K562 (cell line): Measurements from ENCODE around the gene IL2RG. TPM values are rescaled to one million over a fixed set of nuclear protein-coding genes. Genes with fewer than 3 reads are reported as not detected.

Experiments
- DNMT1 ChIP-seq: fragments of 450-650 bp; IDR thresholded peaks from 2 replicates; pipeline ENCODE4 v1.6.1; 2016; ENCODE audit warnings: antibody characterized with exemption, mild to moderate bottlenecking
- E2F8 ChIP-seq: fragments of 450-650 bp; IDR thresholded peaks from 2 replicates; pipeline ENCODE4 v1.7.1; 2018; ENCODE audit warnings: mild to moderate bottlenecking, low read depth; ENCODE audit not compliant: partially characterized antibody
- HDAC3 ChIP-seq: fragments of 450-650 bp; IDR thresholded peaks from 2 replicates; pipeline ENCODE4 v1.6.1; 2018; ENCODE audit warnings: borderline replicate concordance, mild to moderate bottlenecking, moderate library complexity; ENCODE audit not compliant: partially characterized antibody
- ILF3 ChIP-seq: fragments of 450-650 bp; IDR thresholded peaks from 2 replicates; pipeline ENCODE4 v1.6.1; 2018; ENCODE audit warnings: antibody characterized with exemption, mild to moderate bottlenecking, moderate library complexity, borderline replicate concordance
- KLF6 ChIP-seq: fragments of 250-450 bp; sonication (Bioruptor Pico); IDR thresholded peaks from 2 replicates; pipeline ENCODE4 v1.4.0; 2020; ENCODE audit warnings: mild to moderate bottlenecking, moderate library complexity, borderline replicate concordance
- MBD1 ChIP-seq: fragments of 250-450 bp; sonication (Bioruptor Pico); IDR thresholded peaks from 2 replicates; pipeline ENCODE4 v1.8.0; 2022; ENCODE audit warnings: inconsistent platforms
- MYNN ChIP-seq, 2 experiments: sonication (generic); formaldehyde crosslinking in 1 of 2; IDR thresholded peaks; 2 replicates each; pipeline versions ENCODE4 v1.5.0 to v1.6.1; 2016 to 2020; ENCODE audit warnings: antibody characterized with exemption in 1 of 2, missing genetic modification reagents in 1 of 2
- ZNF217 ChIP-seq: sonication (generic); formaldehyde crosslinking; IDR thresholded peaks from 2 replicates; pipeline ENCODE4 v1.8.0; 2022; ENCODE audit warnings: mild to moderate bottlenecking, missing genetic modification reagents
- ZNF263 ChIP-seq: sonication (generic); formaldehyde crosslinking; IDR thresholded peaks from 2 replicates; pipeline ENCODE4 v1.8.0; 2022; ENCODE audit warnings: mild to moderate bottlenecking, missing genetic modification reagents, borderline replicate concordance
- ZNF354B ChIP-seq: fragments of 250-450 bp; sonication (Bioruptor Pico); IDR thresholded peaks from 2 replicates; pipeline ENCODE4 v1.4.0; 2020
- ZNF764 ChIP-seq: fragments of 250-450 bp; sonication (Bioruptor Pico); IDR thresholded peaks from 2 replicates; pipeline ENCODE4 v1.4.0; 2020; ENCODE audit warnings: low read depth, mild to moderate bottlenecking, moderate library complexity
- ZNF778 ChIP-seq: fragments of 450-650 bp; formaldehyde crosslinking; IDR thresholded peaks from 2 replicates; pipeline ENCODE4 v1.4.0; 2020; ENCODE audit warnings: mild to moderate bottlenecking, moderate library complexity
- ZNF830 ChIP-seq: fragments of 250-450 bp; sonication (Bioruptor Pico); IDR thresholded peaks from 2 replicates; pipeline ENCODE4 v1.5.0; 2021; ENCODE audit warnings: mild to moderate bottlenecking
- polyA plus RNA-seq, 8 experiments: library from polyadenylated mRNA; depleted of rRNA in 4 of 8; stranded (reverse) in 5 of 8; unstranded in 3 of 8; fragments of >200 nt; fragmentation: Nextera tagmentation in 2 of 8; fragmentation: Illumina TruSeq in 1 of 8; extraction: Ambion mirVana in 2 of 8; extraction: Trizol in 1 of 8; gene quantifications; 2 replicates each; pipeline versions ENCODE4 v1.2.1 to v1.2.3, GENCODE V29; 2011 to 2014; ENCODE audit warnings: inconsistent platforms in 1 of 8, missing spikeins in 1 of 8
- total RNA-seq, 7 experiments: library from RNA; depleted of rRNA in 6 of 7; stranded (reverse); fragments of >200 nt in 6 of 7; fragmentation: Illumina TruSeq in 2 of 7; extraction: Trizol in 2 of 7; gene quantifications; 2 replicates each; pipeline versions ENCODE4 v1.2.1 to v1.2.3, GENCODE V29; 2011 to 2021; ENCODE audit warnings: low replicate concordance in 1 of 7
- TF ChIP-seq, protein P1 (sequence below): fragments of 250-450 bp; sonication (Bioruptor Pico); IDR thresholded peaks from 2 replicates; pipeline ENCODE4 v1.5.0; 2022; ENCODE audit warnings: mild to moderate bottlenecking
- TF ChIP-seq, protein P2 (sequence below): sonication (generic); formaldehyde crosslinking; IDR thresholded peaks from 2 replicates; pipeline ENCODE4 v1.8.1; 2023; ENCODE audit warnings: mild to moderate bottlenecking, missing genetic modification reagents, moderate library complexity

IL2RG gene
- total and polyA plus RNA-seq, 9 of the 15 experiments (the other 6 are each of a cell fraction or from before 2014, with no cell fraction given), result 5.5 to 55.4 (median 19.7) TPM

DNA sequence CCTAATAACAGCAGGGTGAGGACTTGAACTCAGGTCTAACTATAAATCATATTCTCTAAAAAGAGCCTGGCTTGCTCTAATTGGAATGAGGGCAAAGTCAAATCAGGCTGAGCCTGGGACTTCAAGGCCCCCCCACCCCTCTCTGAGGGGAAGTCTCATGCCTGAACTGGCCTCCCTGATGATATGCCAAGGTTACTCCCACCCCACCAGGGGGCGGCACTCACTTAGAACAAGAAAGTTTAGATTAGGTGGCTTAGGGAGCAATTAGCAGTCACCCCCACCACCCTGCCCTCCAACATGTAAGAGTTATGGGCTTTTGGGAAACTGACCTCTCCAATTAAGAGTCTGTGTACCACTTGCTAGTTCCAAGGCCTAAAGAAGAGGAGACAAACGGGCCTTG, 13.1 kb downstream of the IL2RG start (continued):
- no peak for TF ChIP-seq ZNF778 (CRISPR knock-in tag)
- no peak for TF ChIP-seq ZNF217 (CRISPR knock-in tag)
- TF ChIP-seq, protein P1, sequence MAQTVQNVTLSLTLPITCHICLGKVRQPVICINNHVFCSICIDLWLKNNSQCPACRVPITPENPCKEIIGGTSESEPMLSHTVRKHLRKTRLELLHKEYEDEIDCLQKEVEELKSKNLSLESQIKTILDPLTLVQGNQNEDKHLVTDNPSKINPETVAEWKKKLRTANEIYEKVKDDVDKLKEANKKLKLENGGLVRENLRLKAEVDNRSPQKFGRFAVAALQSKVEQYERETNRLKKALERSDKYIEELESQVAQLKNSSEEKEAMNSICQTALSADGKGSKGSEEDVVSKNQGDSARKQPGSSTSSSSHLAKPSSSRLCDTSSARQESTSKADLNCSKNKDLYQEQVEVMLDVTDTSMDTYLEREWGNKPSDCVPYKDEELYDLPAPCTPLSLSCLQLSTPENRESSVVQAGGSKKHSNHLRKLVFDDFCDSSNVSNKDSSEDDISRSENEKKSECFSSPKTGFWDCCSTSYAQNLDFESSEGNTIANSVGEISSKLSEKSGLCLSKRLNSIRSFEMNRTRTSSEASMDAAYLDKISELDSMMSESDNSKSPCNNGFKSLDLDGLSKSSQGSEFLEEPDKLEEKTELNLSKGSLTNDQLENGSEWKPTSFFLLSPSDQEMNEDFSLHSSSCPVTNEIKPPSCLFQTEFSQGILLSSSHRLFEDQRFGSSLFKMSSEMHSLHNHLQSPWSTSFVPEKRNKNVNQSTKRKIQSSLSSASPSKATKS (CRISPR knock-in tag), result no peak
- no peak for TF ChIP-seq MYNN (IDR thresholded peaks at IDR 0.05)
- no peak for TF ChIP-seq MYNN (CRISPR knock-in tag; IDR thresholded peaks at IDR 0.05)
- TF ChIP-seq, protein P2, sequence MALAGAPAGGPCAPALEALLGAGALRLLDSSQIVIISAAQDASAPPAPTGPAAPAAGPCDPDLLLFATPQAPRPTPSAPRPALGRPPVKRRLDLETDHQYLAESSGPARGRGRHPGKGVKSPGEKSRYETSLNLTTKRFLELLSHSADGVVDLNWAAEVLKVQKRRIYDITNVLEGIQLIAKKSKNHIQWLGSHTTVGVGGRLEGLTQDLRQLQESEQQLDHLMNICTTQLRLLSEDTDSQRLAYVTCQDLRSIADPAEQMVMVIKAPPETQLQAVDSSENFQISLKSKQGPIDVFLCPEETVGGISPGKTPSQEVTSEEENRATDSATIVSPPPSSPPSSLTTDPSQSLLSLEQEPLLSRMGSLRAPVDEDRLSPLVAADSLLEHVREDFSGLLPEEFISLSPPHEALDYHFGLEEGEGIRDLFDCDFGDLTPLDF (CRISPR knock-in tag), result no peak
- TF ChIP-seq MBD1 (CRISPR knock-in tag), result no peak
- TF ChIP-seq KLF6 (CRISPR knock-in tag), result no peak
- no peak for TF ChIP-seq DNMT1
- TF ChIP-seq HDAC3, result no peak
- TF ChIP-seq ZNF263, result no peak
- no peak for TF ChIP-seq ILF3
- no peak for TF ChIP-seq ZNF354B (CRISPR knock-in tag)
- no peak for TF ChIP-seq E2F8
- no peak for TF ChIP-seq ZNF764 (CRISPR knock-in tag)
- TF ChIP-seq ZNF830 (CRISPR knock-in tag), result no peak
